K562 (cell line): ENCODE data around the gene CPN2. TPM values are rescaled to one million over a fixed set of nuclear protein-coding genes. Genes with fewer than 3 reads are reported as not detected.

Source experiments
- C11orf30 ChIP-seq: fragments of 450-650 bp; IDR thresholded peaks from 2 replicates; pipeline ENCODE4 v1.6.1; 2016; ENCODE audit warnings: low read depth, mild to moderate bottlenecking
- CCAR2 ChIP-seq: fragments of 200-400 bp; formaldehyde crosslinking; IDR thresholded peaks from 2 replicates; pipeline ENCODE4 v1.6.1; 2017; ENCODE audit warnings: mild to moderate bottlenecking, low read depth, low read length
- FOXJ2 ChIP-seq: fragments of 200-800 bp; sonication (Bioruptor generic); IDR thresholded peaks from 2 replicates; pipeline ENCODE4 v1.6.1; 2016; ENCODE audit warnings: missing genetic modification characterization, missing compliant biosample characterization
- ID3 ChIP-seq, 2 experiments: fragments of 250-450 bp in 1 of 2; fragments of 450-650 bp in 1 of 2; sonication (Bioruptor Pico) in 1 of 2; IDR thresholded peaks; 2 replicates each; pipeline versions ENCODE4 v1.6.1 to v1.8.0; 2016 to 2021; ENCODE audit warnings: mild to moderate bottlenecking in 2 of 2, moderate library complexity in 2 of 2, missing compliant biosample characterization in 1 of 2, missing genetic modification characterization in 1 of 2
- PREB ChIP-seq: sonication (generic); formaldehyde crosslinking; IDR thresholded peaks from 2 replicates; pipeline ENCODE4 v1.8.1; 2023; ENCODE audit warnings: mild to moderate bottlenecking, missing genetic modification reagents
- RAD21 ChIP-seq, 2 experiments: fragments of 250-450 bp in 1 of 2; fragments of 450-650 bp in 1 of 2; sonication (Bioruptor Pico) in 1 of 2; formaldehyde crosslinking in 1 of 2; IDR thresholded peaks in 1 of 2; conservative IDR thresholded peaks in 1 of 2; 2 replicates each; pipeline versions ENCODE4 v1.4.0 to v1.8.0; 2020 to 2022; ENCODE audit warnings: mild to moderate bottlenecking in 2 of 2, moderate library complexity in 1 of 2
- TBP ChIP-seq: optimal IDR thresholded peaks from 2 replicates; pipeline ENCODE3; 2011; ENCODE audit warnings: low read depth, low read length, improper control_type of control experiment
- ZBTB40 ChIP-seq, 2 experiments: fragments of 450-650 bp in 1 of 2; sonication (generic) in 1 of 2; formaldehyde crosslinking in 1 of 2; IDR thresholded peaks; 2 replicates each; pipeline versions ENCODE4 v1.7.1 to v1.9.0; 2016 to 2022; ENCODE audit warnings: inconsistent platforms in 1 of 2, mild to moderate bottlenecking in 1 of 2, missing genetic modification reagents in 1 of 2
- ZBTB49 ChIP-seq: sonication (generic); formaldehyde crosslinking; IDR thresholded peaks from 2 replicates; pipeline ENCODE4 v1.8.0; 2022; ENCODE audit warnings: missing genetic modification reagents, mild to moderate bottlenecking, borderline replicate concordance
- ZNF445 ChIP-seq: fragments of 250-450 bp; sonication (Bioruptor Pico); IDR thresholded peaks from 2 replicates; pipeline ENCODE4 v1.4.0; 2020; ENCODE audit warnings: low read depth, mild to moderate bottlenecking, moderate library complexity
- ZNF57 ChIP-seq: fragments of 450-650 bp; formaldehyde crosslinking; IDR thresholded peaks from 2 replicates; pipeline ENCODE4 v1.4.0; 2020; ENCODE audit warnings: mild to moderate bottlenecking, moderate library complexity
- polyA plus RNA-seq, 8 experiments: library from polyadenylated mRNA; depleted of rRNA in 4 of 8; stranded (reverse) in 5 of 8; unstranded in 3 of 8; fragments of >200 nt; fragmentation: Nextera tagmentation in 2 of 8; fragmentation: Illumina TruSeq in 1 of 8; extraction: Ambion mirVana in 2 of 8; extraction: Trizol in 1 of 8; gene quantifications; 2 replicates each; pipeline versions ENCODE4 v1.2.1 to v1.2.3, GENCODE V29; 2011 to 2014; ENCODE audit warnings: inconsistent platforms in 1 of 8, missing spikeins in 1 of 8
- total RNA-seq, 7 experiments: library from RNA; depleted of rRNA in 6 of 7; stranded (reverse); fragments of >200 nt in 6 of 7; fragmentation: Illumina TruSeq in 2 of 7; extraction: Trizol in 2 of 7; gene quantifications; 2 replicates each; pipeline versions ENCODE4 v1.2.1 to v1.2.3, GENCODE V29; 2011 to 2021; ENCODE audit warnings: low replicate concordance in 1 of 7

The CPN2 gene
- total and polyA plus RNA-seq, 9 of the 15 experiments (the other 6 are each of a cell fraction or from before 2014, with no cell fraction given) = not detected

- TF ChIP-seq ZBTB40 (IDR thresholded peaks at IDR 0.05) (peak; percentile 59), ZBTB40 (CRISPR knock-in tag; IDR thresholded peaks at IDR 0.05) (no peak), C11orf30 (no peak), CCAR2 (no peak), ID3 (CRISPR knock-in tag; IDR thresholded peaks at IDR 0.05) (no peak), ID3 (tag; IDR thresholded peaks at IDR 0.05) (peak; percentile 58; the same call in 1 of the 2 replicates), ZNF57 (CRISPR knock-in tag) (no peak), FOXJ2 (tag) (0 out of 2 replicates have a peak, but pooled peaks have one; percentile 42), ZNF445 (no peak), TBP (no peak), RAD21 (CRISPR knock-in tag; conservative IDR thresholded peaks at IDR 0.05 in 1 of 2, IDR thresholded peaks at IDR 0.05 in 1 of 2) (peak; percentile 97 to 99), PREB (CRISPR knock-in tag) (no peak), ZBTB49 (no peak)
These were observed 35.8 kb downstream of the CPN2 start (continued) for GRCh38 chr3:194315088-194315964.
